GM12801 (cell line): Measurements from ENCODE around the gene MAML3.

Experiments
- TF ChIP-seq, protein P1 (sequence below): IDR thresholded peaks from one replicate; pipeline ENCODE4 v1.5.1; 2011; ENCODE audit warnings: control low read depth; ENCODE audit not compliant: insufficient read length; ENCODE audit errors: extremely low read depth

MAML3 gene

DNA sequence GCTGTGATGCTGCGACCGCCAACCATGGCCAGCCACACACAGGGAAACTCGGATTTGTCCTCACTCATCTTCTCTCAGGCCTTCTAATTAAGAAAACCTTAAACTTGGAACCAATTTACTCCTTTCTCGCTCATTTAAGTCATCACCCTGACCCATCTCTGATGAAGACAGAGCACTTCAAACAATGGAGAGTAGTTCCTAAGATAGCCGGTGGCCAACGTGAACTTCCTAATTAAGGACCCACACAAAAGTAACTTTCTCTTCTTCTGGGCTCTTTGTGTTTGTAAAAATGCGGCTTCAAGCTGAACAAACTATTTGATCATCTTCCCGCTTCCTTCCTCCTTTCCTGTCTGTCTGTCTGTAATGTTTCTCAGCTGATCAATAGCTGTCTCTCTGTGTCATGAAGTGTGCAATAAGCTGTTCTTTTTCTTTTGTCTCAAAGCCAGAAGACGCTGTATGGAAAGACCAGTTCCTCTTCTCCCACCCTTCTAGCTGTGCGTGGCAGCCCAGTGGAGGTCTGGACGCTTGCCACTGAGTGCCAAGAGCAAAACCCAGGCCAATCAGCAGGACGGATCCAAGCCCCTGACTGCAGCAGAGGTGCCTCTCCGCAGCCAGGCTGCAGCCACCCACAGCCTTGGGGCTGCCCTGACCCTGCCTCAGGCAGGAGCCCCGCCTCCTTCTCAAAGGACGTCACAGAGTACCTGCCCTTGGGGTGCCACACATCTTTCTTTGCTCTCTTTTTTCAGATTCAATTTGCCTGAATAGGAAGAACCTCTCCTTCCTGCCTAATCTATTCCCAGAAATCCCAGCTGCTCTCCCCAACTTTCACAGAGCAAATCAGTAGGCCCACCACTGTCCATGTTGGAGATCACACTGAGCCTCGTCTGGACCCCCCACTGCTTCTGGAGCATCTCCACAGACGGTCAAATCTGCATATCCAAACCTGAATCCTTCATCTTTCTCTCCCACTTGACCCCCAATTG lies 59.3 kb downstream of the MAML3 start:
- TF ChIP-seq, protein P1, sequence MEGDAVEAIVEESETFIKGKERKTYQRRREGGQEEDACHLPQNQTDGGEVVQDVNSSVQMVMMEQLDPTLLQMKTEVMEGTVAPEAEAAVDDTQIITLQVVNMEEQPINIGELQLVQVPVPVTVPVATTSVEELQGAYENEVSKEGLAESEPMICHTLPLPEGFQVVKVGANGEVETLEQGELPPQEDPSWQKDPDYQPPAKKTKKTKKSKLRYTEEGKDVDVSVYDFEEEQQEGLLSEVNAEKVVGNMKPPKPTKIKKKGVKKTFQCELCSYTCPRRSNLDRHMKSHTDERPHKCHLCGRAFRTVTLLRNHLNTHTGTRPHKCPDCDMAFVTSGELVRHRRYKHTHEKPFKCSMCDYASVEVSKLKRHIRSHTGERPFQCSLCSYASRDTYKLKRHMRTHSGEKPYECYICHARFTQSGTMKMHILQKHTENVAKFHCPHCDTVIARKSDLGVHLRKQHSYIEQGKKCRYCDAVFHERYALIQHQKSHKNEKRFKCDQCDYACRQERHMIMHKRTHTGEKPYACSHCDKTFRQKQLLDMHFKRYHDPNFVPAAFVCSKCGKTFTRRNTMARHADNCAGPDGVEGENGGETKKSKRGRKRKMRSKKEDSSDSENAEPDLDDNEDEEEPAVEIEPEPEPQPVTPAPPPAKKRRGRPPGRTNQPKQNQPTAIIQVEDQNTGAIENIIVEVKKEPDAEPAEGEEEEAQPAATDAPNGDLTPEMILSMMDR, result no peak

- TF ChIP-seq, protein P1, result no peak
Observed at GRCh38 chr4:140092094-140092851, 61.7 kb downstream of the MAML3 start.

DNA sequence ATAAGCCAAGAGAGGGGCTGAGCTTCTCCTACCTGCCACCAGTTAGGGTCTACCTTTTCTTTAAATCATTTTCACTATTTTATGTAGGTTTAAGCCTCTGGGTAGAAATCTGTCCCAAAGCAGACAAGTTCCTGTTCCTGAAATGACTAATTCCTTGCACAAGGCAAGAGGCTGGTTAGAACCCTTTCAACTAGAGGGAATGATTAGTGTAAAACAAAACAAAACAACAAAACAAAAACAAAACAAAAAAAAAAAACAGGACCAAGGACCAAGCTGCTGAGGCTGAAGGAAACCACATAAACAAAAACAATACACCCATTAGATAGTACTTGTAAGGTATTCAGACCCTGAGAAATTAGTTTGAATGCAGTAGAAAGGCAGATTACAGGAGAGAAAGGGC lies 62.7 kb downstream of the MAML3 start:
- TF ChIP-seq, protein P1, result no peak

DNA sequence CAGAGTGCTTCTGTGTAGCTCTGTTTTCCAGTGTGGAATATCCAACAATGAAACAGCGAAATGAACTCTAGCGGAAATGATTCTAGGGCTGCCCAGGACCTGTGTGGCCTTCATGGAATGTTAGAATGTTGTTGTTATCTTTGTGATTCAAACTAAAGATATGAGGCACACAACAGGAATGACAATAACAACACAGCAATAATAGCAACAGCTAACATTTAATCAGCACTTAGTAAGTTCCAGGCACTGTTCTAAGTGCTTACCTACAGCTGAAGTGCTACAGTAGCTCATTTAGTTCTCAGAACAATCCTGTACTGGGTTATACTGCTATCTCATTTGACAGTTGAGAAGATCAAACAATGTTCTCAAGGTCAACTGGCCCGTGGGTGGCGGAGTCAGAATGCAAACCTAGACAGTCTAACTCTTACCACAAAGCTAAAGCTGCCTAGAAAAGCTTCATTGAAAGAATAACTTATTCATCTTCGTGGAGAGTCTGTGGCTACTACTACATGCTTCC lies 63.7 kb downstream of the MAML3 start:
- TF ChIP-seq, protein P1, result no peak

DNA sequence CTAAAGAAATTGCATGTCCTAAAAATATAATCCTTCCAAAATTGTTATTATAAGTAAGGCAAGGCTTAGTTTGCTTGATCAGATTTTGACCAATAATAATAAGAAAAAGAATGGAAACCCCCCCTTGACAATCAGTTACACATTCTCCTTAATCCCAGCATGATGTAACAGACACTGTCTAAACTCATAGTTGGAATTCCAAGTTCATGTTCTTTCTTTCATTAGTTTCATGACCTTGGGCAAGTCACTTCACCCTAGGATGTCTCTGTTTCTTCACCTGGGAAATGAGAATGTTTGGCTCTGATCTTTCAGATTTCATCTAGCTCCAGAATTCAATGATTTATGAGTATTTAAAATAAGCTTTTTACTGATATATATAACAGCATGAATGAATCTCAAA lies 64.8 kb downstream of the MAML3 start:
- TF ChIP-seq, protein P1, result no peak

- TF ChIP-seq, protein P1, result no peak
Observed at GRCh38 chr4:140088323-140088967, 65.5 kb downstream of the MAML3 start.

GRCh38 chr4:140085881-140086280 lies 68.1 kb downstream of the MAML3 start:
- TF ChIP-seq, protein P1, result no peak
